Endothelial cell of umbilical vein (primary cell): ENCODE data around the gene KCNH1. TPM values are rescaled to one million over a fixed set of nuclear protein-coding genes. Genes with fewer than 3 reads are reported as not detected.

Experiments used
- BruUV-seq: library from RNA; stranded (reverse); fragments of 400-500 nt; replicated peaks from 2 replicates; lab custom pipeline; 2021; lab: Mats Ljungman, UMichigan
- CTCF ChIA-PET: fragments of 300-600, 350-600 bp; sonication (Branson Sonifier 250); formaldehyde crosslinking; loops from one replicate; lab custom pipeline; 2021; ENCODE audit warnings: antibody characterized with exemption, inconsistent platforms; lab: Charles Lee
- POLR2A ChIA-PET: fragments of 300-600, 350-600 bp; sonication (Branson Sonifier 250); formaldehyde crosslinking; loops from one replicate; lab custom pipeline; 2021; ENCODE audit warnings: antibody characterized with exemption, inconsistent platforms; lab: Charles Lee
- DNase-seq: peaks from one replicate; pipeline ENCODE4 v3.0.0-alpha.2; 2011; ENCODE audit warnings: low read depth, low spot score
- FAIRE-seq: peaks from 2 replicates; lab custom pipeline; 2011; peaks lifted over from hg19 to GRCh38; lab: Jason Lieb, UNC
- H2AFZ ChIP-seq: 2 replicates; pipeline ENCODE4 v1.6.0; 2012; ENCODE audit warnings: low read depth, low read length, control low read depth, inconsistent platforms
- H3K27ac ChIP-seq: 2 replicates; pipeline ENCODE4 v1.5.1; 2011; ENCODE audit warnings: low read depth, mild to moderate bottlenecking, control low read depth, low read length, moderate library complexity; ENCODE audit not compliant: insufficient read depth
- H3K27me3 ChIP-seq, 2 experiments: 2 replicates each; pipeline versions ENCODE4 v1.6.0 to v1.6.1; 2011; ENCODE audit warnings: low read length in 2 of 2, mixed read lengths in 1 of 2; ENCODE audit not compliant: control insufficient read depth in 2 of 2, insufficient read depth in 2 of 2
- H3K36me3 ChIP-seq, 2 experiments: 2 replicates in 1 of 2; 3 replicates in 1 of 2; pipeline ENCODE4 v1.5.1; 2011; ENCODE audit warnings: low read length in 2 of 2, mild to moderate bottlenecking in 1 of 2, moderate library complexity in 1 of 2; ENCODE audit not compliant: control insufficient read depth in 2 of 2, insufficient read depth in 2 of 2; ENCODE audit errors: extremely low read depth in 1 of 2
- H3K4me1 ChIP-seq: 3 replicates; pipeline ENCODE4 v1.5.1; 2011; ENCODE audit warnings: mild to moderate bottlenecking, low read length; ENCODE audit not compliant: control insufficient read depth, insufficient read depth; ENCODE audit errors: extremely low read depth
- H3K4me2 ChIP-seq: 2 replicates; pipeline ENCODE4 v1.6.1; 2011; ENCODE audit warnings: low read length, control low read depth, mixed read lengths; ENCODE audit not compliant: insufficient read depth
- H3K4me3 ChIP-seq, 3 experiments: fragments of 200-600 bp in 1 of 3; sonication (generic), shearing (Covaris generic) in 1 of 3; replicated peaks in 1 of 3; 2 replicates each; pipeline ENCODE4 v1.5.1; 2011 to 2016; ENCODE audit warnings: control low read depth in 3 of 3, low read length in 3 of 3, mild to moderate bottlenecking in 2 of 3, inconsistent platforms in 1 of 3, low read depth in 1 of 3, moderate library complexity in 1 of 3; ENCODE audit not compliant: insufficient read depth in 1 of 3
- H3K79me2 ChIP-seq: 2 replicates; pipeline ENCODE4 v1.6.0; 2012; ENCODE audit warnings: low read length, inconsistent platforms; ENCODE audit not compliant: control insufficient read depth, insufficient read depth
- H3K9ac ChIP-seq: replicated peaks from 2 replicates; pipeline ENCODE3; 2011; ENCODE audit warnings: low read length, control low read depth; ENCODE audit not compliant: insufficient read depth; ENCODE audit errors: extremely low read depth
- H3K9me1 ChIP-seq: replicated peaks from 3 replicates; pipeline ENCODE4 v1.6.0; 2011; ENCODE audit warnings: mild to moderate bottlenecking, low read length; ENCODE audit not compliant: control insufficient read depth, insufficient read depth; ENCODE audit errors: extremely low read depth
- H3K9me3 ChIP-seq: replicated peaks from 2 replicates; pipeline ENCODE4 v1.5.1; 2012; ENCODE audit warnings: low read length, inconsistent platforms; ENCODE audit not compliant: control insufficient read depth, insufficient read depth
- H4K20me1 ChIP-seq: replicated peaks from 2 replicates; pipeline ENCODE3; 2011; ENCODE audit warnings: mild to moderate bottlenecking, low read length; ENCODE audit not compliant: control insufficient read depth, insufficient read depth; ENCODE audit errors: extremely low read depth
- CTCF ChIP-seq, 2 donors: IDR thresholded peaks; 1 replicate in 1 of 2; 2 replicates in 1 of 2; pipeline ENCODE4 v1.5.1; 2011; ENCODE audit warnings: low read length in 2 of 2, mild to moderate bottlenecking in 2 of 2, moderate library complexity in 2 of 2, control low read depth in 1 of 2, inconsistent platforms in 1 of 2, low read depth in 1 of 2; ENCODE audit not compliant: insufficient read depth in 1 of 2; ENCODE audit errors: extremely low read depth in 1 of 2
- EZH2 ChIP-seq: IDR thresholded peaks from 2 replicates; pipeline ENCODE4 v1.6.1; 2012; ENCODE audit warnings: borderline replicate concordance, low read depth, mild to moderate bottlenecking, moderate library complexity, low read length, inconsistent platforms; ENCODE audit not compliant: severe bottlenecking
- FOS ChIP-seq: IDR thresholded peaks from 2 replicates; pipeline ENCODE4 v1.6.1; 2011; ENCODE audit warnings: mild to moderate bottlenecking, low read length, moderate library complexity, borderline replicate concordance; ENCODE audit not compliant: insufficient read depth
- GATA2 ChIP-seq: IDR thresholded peaks from 2 replicates; pipeline ENCODE4 v1.7.0; 2011; ENCODE audit warnings: low read depth, mild to moderate bottlenecking, moderate library complexity, mixed read lengths, low read length; ENCODE audit not compliant: insufficient read length, insufficient read depth
- JUN ChIP-seq: IDR thresholded peaks from 2 replicates; pipeline ENCODE4 v1.6.1; 2011; ENCODE audit warnings: borderline replicate concordance, low read depth; ENCODE audit not compliant: insufficient read length, insufficient read depth
- MAX ChIP-seq: IDR thresholded peaks from 2 replicates; pipeline ENCODE4 v1.6.1; 2011; ENCODE audit not compliant: insufficient read depth, insufficient read length
- MYC ChIP-seq: IDR thresholded peaks from one replicate; pipeline ENCODE4 v1.6.1; 2011; ENCODE audit warnings: mild to moderate bottlenecking, low read depth, low read length
- POLR2A ChIP-seq: IDR thresholded peaks from 2 replicates; pipeline ENCODE4 v1.6.1; 2012; ENCODE audit warnings: low read depth, mild to moderate bottlenecking, control low read depth, low read length
- POLR2AphosphoS5 ChIP-seq: IDR thresholded peaks from 2 replicates; pipeline ENCODE4 v1.6.1; 2012; ENCODE audit warnings: low read depth, mild to moderate bottlenecking, control low read depth, low read length, moderate library complexity; ENCODE audit not compliant: insufficient read depth
- dilution Hi-C: fragments of 300-500 bp; cut with MboI; formaldehyde crosslinking; loops from one replicate; pipeline ENCODE4 v1.15.0; 2019; ENCODE audit warnings: low sequenced_read_pairs; ENCODE audit not compliant: extremely low pct_ligation_motif_present
- intact Hi-C: fragments of 100-400 bp; cut with micrococcal nuclease; formaldehyde crosslinking; loops from one replicate; pipeline ENCODE4 v1.10.0; 2022
- polyA plus RNA-seq, 4 experiments: library from polyadenylated mRNA; depleted of rRNA in 3 of 4; stranded (reverse) in 3 of 4; unstranded in 1 of 4; fragments of >200 nt; gene quantifications; 2 replicates each; pipeline versions ENCODE4 v1.2.1 to v1.2.3, GENCODE V29; 2011 to 2012; ENCODE audit warnings: missing spikeins in 1 of 4
- total RNA-seq: library from RNA; stranded (reverse); gene quantifications from 2 replicates; pipeline ENCODE4 v1.2.3, GENCODE V29; 2021

The KCNH1 gene
- total and polyA plus RNA-seq, 2 donors (not counting 3 experiments of a cell fraction or from before 2014, with no cell fraction given) = not detected

GRCh38 chr1:211148366-211148765 lies 14.4 kb upstream of the KCNH1 start:
- dilution Hi-C loops = no loop called here

More at GRCh38 chr1:211148366-211148765, 14.4 kb upstream of the KCNH1 start:
- ChIA-PET CTCF (no interaction called here), POLR2A (no interaction called here)
- intact Hi-C loops = no loop called here
- Histone ChIP-seq H3K79me2 (no peaks in the 10 kb centered on the region), H3K27me3 (no peaks in the 10 kb centered on the region), H3K4me1 (no peaks in the 10 kb centered on the region), H3K36me3 (no peaks in the 10 kb centered on the region), H4K20me1 (no peaks in the 10 kb centered on the region), H2AFZ (no peak overlapping the region), H3K27ac (no peak overlapping the region), H3K9ac (no peak overlapping the region), H3K9me3 (no peaks in the 10 kb centered on the region), H3K4me2 (no peak overlapping the region), H3K4me3 (no peak overlapping the region), H3K9me1 (no peaks in the 10 kb centered on the region)
- no TSS peak for BruUV-seq
- no peak for TF ChIP-seq MYC
- TF ChIP-seq MAX = no peak
- no peak for TF ChIP-seq POLR2A
- no peak for TF ChIP-seq POLR2AphosphoS5
- no peak for TF ChIP-seq JUN
- no peak for TF ChIP-seq FOS
- no peak for TF ChIP-seq GATA2
- TF ChIP-seq CTCF (IDR thresholded peaks at IDR 0.05; ENCODE audit: extremely low read depth in 1 of 2, insufficient read depth in 1 of 2, low read depth in 1 of 2, low read length in 2 of 2) = no peak
- TF ChIP-seq EZH2 = no peak
- no peak for FAIRE-seq
- DNase-seq = no peak
